ENCODE data around the gene LRFN3.

- TF ChIP-seq CTCF (IDR thresholded peaks at IDR 0.05; ENCODE audit: low read length) (no peak), EZH2 (optimal IDR thresholded peaks at IDR 0.05; ENCODE audit: low read depth, low read length) (no peak)
These were observed 47.0 kb downstream of the LRFN3 start for GRCh38 chr19:35983177-35983576.
